Epithelial cell of esophagus (primary cell): ENCODE data around the gene TCF7L1.

ENCODE experiments used
- DNase-seq: peaks from one replicate; pipeline ENCODE4 v3.0.0; 2010; ENCODE audit warnings: low read depth
- H3K4me3 ChIP-seq: 2 replicates; pipeline ENCODE4 v1.5.1; 2011; ENCODE audit warnings: mild to moderate bottlenecking, low read length, control low read depth
- CTCF ChIP-seq: IDR thresholded peaks from 2 replicates; pipeline ENCODE4 v1.5.1; 2011; ENCODE audit warnings: low read depth, mild to moderate bottlenecking, low read length, control low read depth, inconsistent platforms; ENCODE audit not compliant: insufficient read depth; ENCODE audit errors: missing control alignments

Gene TCF7L1

GRCh38 chr2:85344356-85344954, 211.3 kb downstream of the TCF7L1 start:
- DNase-seq = no peak
- TF ChIP-seq CTCF = no peak
- no peak overlapping the region for H3K4me3 ChIP-seq

DNA sequence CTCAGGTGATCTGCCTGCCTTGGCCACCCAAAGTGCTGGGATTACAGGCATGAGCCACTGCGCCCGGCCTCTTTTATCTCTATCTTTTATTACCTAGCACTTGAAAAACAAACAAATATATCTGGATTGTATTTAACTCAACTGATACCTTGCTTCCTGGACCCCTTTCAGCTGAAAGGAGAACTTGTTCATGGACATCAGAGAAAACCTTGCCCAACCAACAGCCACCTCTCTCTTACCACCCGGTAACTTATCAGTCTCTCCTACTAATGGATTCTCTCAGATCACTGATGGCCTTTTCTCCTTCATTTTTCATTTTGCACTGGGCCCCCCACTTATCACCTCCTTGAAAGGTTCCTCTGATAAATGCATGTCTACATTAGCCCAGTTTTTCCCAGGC, 214.4 kb downstream of the TCF7L1 start:
- TF ChIP-seq CTCF = no peak
- no peak overlapping the region for H3K4me3 ChIP-seq
- no peak for DNase-seq

- DNase-seq = peak; percentile 55
- H3K4me3 ChIP-seq = peak overlapping the region; percentile 97
- TF ChIP-seq CTCF = no peak
These were observed 220.7 kb downstream of the TCF7L1 start for GRCh38 chr2:85353876-85354285.

- DNase-seq = peak; percentile 100
- H3K4me3 ChIP-seq = peak within 1 kb of the TSS; percentile 97
- TF ChIP-seq CTCF = no peak
These were observed 221.3 kb downstream of the TCF7L1 start, which contains the start of the genes ELMOD3 and RETSAT for GRCh38 chr2:85354286-85355072. ELMOD3 (plus strand) TSS chr2:85354769; CDS start chr2:85357199, 2,430 bp downstream. RETSAT (minus strand) TSS chr2:85354528; CDS start chr2:85354507, 21 bp downstream.

- no peak for TF ChIP-seq CTCF
- peak overlapping the region; percentile 97 for H3K4me3 ChIP-seq
- DNase-seq = no peak
These were observed 221.8 kb downstream of the TCF7L1 start for GRCh38 chr2:85355073-85355410.

GRCh38 chr2:85355521-85355920, 222.3 kb downstream of the TCF7L1 start:
- H3K4me3 ChIP-seq = peak overlapping the region; percentile 97
- TF ChIP-seq CTCF = no peak
- DNase-seq = no peak

DNA sequence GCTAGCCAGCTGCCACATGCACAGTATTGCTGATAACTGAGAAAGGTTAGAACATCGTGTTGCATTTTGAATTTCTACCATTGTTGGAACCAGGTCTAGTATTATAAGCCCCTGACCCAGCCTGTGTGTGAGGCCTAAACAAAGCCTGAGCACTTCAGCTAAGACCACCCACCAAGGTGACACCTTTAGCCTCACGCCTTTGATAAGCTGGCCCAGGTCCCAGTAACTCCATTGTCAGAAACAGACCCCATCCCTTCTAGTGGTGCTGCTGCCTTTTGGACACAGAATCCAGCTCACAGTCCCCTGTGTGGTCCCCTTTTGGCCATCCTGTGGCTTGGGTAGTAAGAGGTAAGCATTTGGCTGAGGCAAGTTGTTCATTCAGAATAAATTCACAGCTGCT, 223.0 kb downstream of the TCF7L1 start:
- no peak for TF ChIP-seq CTCF
- H3K4me3 ChIP-seq = no peak overlapping the region
- no peak for DNase-seq
